Fibroblast of villous mesenchyme (primary cell): Measurements from ENCODE around the gene RNF126. TPM values are rescaled to one million over a fixed set of nuclear protein-coding genes. Genes with fewer than 3 reads are reported as not detected.

Source experiments
- DNase-seq: peaks from one replicate; pipeline ENCODE4 v3.0.0-alpha.2; 2010; ENCODE audit warnings: low read depth
- H3K4me3 ChIP-seq: 2 replicates; pipeline ENCODE4 v1.5.1; 2011; ENCODE audit warnings: low read depth, mild to moderate bottlenecking, low read length
- total RNA-seq: library from RNA; depleted of rRNA; stranded (reverse); fragments of >200 nt; gene quantifications from 2 replicates; pipeline ENCODE4 v1.2.3, GENCODE V29; 2012
- TF ChIP-seq, protein P1 (sequence below): IDR thresholded peaks from 2 replicates; pipeline ENCODE4 v1.5.1; 2012; ENCODE audit warnings: low read depth, mild to moderate bottlenecking, low read length; ENCODE audit not compliant: insufficient read depth

RNF126 gene
- total RNA-seq, 1 donor = 30.7 TPM

- DNase-seq = no peak
- TF ChIP-seq, protein P1, sequence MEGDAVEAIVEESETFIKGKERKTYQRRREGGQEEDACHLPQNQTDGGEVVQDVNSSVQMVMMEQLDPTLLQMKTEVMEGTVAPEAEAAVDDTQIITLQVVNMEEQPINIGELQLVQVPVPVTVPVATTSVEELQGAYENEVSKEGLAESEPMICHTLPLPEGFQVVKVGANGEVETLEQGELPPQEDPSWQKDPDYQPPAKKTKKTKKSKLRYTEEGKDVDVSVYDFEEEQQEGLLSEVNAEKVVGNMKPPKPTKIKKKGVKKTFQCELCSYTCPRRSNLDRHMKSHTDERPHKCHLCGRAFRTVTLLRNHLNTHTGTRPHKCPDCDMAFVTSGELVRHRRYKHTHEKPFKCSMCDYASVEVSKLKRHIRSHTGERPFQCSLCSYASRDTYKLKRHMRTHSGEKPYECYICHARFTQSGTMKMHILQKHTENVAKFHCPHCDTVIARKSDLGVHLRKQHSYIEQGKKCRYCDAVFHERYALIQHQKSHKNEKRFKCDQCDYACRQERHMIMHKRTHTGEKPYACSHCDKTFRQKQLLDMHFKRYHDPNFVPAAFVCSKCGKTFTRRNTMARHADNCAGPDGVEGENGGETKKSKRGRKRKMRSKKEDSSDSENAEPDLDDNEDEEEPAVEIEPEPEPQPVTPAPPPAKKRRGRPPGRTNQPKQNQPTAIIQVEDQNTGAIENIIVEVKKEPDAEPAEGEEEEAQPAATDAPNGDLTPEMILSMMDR = no peak
- no peak overlapping the region for H3K4me3 ChIP-seq
These were observed 16.0 kb downstream of the RNF126 start for GRCh38 chr19:646779-647565.

DNA sequence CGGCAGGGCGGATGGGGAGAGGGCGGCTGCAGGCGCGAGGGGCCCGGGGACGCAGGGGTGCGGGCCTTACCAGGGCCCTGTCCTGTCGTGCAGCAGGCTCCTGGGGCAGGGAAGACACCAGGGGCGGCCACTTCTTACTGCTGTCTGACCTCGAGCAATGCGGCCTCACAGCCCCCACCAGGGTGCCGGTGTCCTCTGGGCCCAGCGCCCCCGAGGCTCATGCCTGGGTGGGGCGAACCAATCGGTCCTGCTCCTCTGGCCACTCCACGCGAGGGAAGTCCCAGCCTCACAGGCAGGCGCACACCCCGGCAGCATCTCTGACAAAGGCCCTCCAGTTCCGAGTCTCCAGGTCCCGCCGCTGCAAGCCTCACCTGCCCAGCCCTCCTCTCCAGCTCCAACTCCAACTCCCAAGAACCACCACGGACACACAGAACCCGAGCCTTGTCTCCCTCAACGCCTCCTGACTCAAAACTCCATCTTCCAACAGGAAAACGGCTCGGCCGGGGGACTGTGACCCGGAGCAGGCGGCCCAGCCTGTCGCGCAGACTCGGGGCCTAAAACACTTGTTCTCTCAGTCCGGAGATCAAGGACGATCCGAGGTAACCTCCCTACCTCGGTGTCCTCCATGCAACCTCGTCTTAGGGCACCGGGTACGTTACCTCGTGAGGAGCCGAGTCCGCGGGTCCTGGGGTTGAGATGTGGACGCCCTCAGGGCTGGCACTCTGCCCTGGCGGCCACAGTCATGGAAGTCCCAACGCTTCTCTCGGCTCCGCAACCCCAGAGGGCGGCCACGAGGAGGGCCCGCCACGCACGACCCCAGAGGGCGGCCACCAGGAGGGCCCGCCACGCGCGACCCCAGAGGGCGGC, 16.9 kb downstream of the RNF126 start:
- TF ChIP-seq, protein P1 = no peak

GRCh38 chr19:644789-645188, 18.2 kb downstream of the RNF126 start:
- DNase-seq = no peak
- TF ChIP-seq, protein P1 = no peak

More for the DNA sequence above, 16.9 kb downstream of the RNF126 start:
- no peak overlapping the region for H3K4me3 ChIP-seq
- DNase-seq = no peak

DNA sequence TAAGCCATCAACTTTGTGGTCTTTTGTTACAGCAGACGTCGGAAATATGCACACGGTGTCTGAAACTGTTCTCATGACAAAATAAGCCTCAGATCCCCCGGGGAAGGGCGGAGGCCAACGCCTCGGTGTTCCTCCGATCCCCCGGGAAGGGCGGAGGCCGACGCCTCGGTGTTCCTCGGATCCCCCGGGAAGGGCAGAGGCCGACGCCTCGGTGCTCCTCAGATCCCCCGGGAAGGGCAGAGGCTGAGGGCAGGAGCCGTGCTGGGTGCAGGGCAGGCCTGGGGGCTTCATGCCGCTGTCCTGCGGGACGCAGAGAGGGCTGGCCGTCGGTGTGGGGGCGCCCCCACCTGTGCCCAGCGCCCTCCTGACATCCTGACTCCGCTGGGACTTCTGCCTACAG, 18.7 kb downstream of the RNF126 start:
- TF ChIP-seq, protein P1 = no peak
- no peak for DNase-seq

More at GRCh38 chr19:644789-645188, 18.2 kb downstream of the RNF126 start:
- H3K4me3 ChIP-seq = no peak overlapping the region

GRCh38 chr19:643736-644135, 19.3 kb downstream of the RNF126 start:
- TF ChIP-seq, protein P1 = no peak
- no peak for DNase-seq
- no peak overlapping the region for H3K4me3 ChIP-seq

More for the DNA sequence above, 18.7 kb downstream of the RNF126 start:
- H3K4me3 ChIP-seq = no peak overlapping the region

- TF ChIP-seq, protein P1 = no peak
These were observed 20.0 kb downstream of the RNF126 start for GRCh38 chr19:642767-643727.

More at GRCh38 chr19:642767-643727, 20.0 kb downstream of the RNF126 start:
- DNase-seq = no peak
- no peak overlapping the region for H3K4me3 ChIP-seq
